SJCRH30 (cell line): ENCODE measurements around the gene TMEM52. TPM values are rescaled to one million over a fixed set of nuclear protein-coding genes. Genes with fewer than 3 reads are reported as not detected.

Source experiments
- DNase-seq, 2 experiments: peaks; one replicate each; pipeline ENCODE4 v3.0.0-alpha.2; 2015 to 2020
- H3K27ac ChIP-seq: fragments of 250-450 bp; sonication (Bioruptor Pico); 2 replicates; pipeline ENCODE4 v1.5.1; 2020; ENCODE audit warnings: mild to moderate bottlenecking, moderate library complexity
- H3K27me3 ChIP-seq: fragments of 250-450 bp; sonication (Bioruptor Pico); 2 replicates; pipeline ENCODE4 v1.5.1; 2020; ENCODE audit warnings: mild to moderate bottlenecking, moderate library complexity
- H3K36me3 ChIP-seq: fragments of 250-450 bp; sonication (Bioruptor Pico); 2 replicates; pipeline ENCODE4 v1.5.1; 2020; ENCODE audit warnings: mild to moderate bottlenecking, moderate library complexity
- H3K4me1 ChIP-seq: fragments of 250-450 bp; sonication (Bioruptor Pico); 2 replicates; pipeline ENCODE4 v1.5.1; 2020; ENCODE audit warnings: mild to moderate bottlenecking, moderate library complexity
- H3K4me3 ChIP-seq: fragments of 250-450 bp; sonication (Bioruptor Pico); 2 replicates; pipeline ENCODE4 v1.5.1; 2020; ENCODE audit warnings: mild to moderate bottlenecking, moderate library complexity
- H3K9me3 ChIP-seq: fragments of 250-450 bp; sonication (Bioruptor Pico); replicated peaks from 2 replicates; pipeline ENCODE4 v1.5.1; 2020; ENCODE audit warnings: mild to moderate bottlenecking, moderate library complexity
- total RNA-seq: library from RNA; depleted of rRNA; stranded (reverse); fragments of >200 nt; shearing (Covaris generic); gene quantifications from 2 replicates; pipeline ENCODE4 v1.2.3, GENCODE V29; 2014; rRNA removed

Gene TMEM52
- total RNA-seq, 1 experiment from 2014 or later: 1.0 TPM

DNA sequence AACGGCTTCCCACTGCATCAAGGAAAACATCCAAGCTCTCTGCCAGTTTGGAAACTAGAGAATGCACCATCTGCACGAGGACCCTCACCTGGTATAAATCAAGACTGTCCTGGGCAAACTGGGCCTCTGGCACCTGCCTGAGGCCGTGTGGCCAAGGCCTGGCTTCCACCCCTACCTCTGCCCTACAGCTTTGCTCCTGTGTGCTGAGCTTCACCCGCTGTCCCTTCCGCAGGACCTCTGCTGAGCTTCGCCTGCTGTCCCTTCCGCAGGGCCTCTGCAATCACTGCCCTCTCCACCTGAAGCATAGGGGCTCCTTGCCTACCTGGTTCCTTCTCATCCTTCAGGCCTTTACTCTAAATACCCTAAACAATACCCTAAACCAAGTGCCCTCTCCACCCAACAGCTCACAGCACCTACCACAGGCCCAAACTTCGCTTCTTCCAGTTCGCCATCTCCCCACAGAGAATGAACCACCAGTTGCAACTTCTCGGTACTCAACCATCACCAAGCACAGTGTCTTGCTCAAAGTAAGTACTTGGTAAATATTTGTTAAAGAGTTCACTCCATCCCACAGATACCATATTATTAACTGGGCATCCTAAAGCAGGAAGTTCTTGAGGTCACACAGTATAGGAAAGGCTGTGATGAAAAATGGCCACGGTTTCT lies 46.6 kb downstream of the TMEM52 start:
- no peaks in the 10 kb centered on the region for H3K27me3 ChIP-seq
- H3K36me3 ChIP-seq: peaks cover 77% of the 10 kb centered on the region
- no peak for DNase-seq
- H3K4me3 ChIP-seq: no peak overlapping the region
- H3K27ac ChIP-seq: no peak overlapping the region
- H3K4me1 ChIP-seq: peaks cover 1% of the 10 kb centered on the region; the same call in 1 of the 2 replicates
- no peaks in the 10 kb centered on the region for H3K9me3 ChIP-seq

DNA sequence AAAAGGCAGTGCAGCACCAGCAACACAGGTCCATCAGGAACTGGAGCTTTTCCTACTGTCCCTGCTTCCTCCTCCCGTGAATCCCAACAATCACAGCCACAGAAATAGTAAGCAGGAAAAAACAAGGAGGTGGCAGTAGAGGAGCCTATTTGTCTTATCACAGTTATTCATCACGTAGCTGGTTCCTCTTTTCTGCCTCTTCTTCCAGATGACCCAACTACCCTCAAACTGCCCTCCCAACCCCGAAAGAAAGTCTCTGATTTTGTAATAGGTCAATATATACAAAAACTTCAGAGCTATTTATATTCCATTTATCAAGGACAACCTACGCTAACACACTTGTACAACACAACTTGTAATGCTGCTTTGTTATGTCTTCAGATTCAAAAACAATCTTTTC lies 49.6 kb downstream of the TMEM52 start:
- Histone ChIP-seq H3K9me3 (no peaks in the 10 kb centered on the region), H3K27ac (no peak overlapping the region), H3K4me3 (no peak overlapping the region), H3K36me3 (peaks cover 55% of the 10 kb centered on the region), H3K4me1 (no peaks in the 10 kb centered on the region), H3K27me3 (no peaks in the 10 kb centered on the region)
- DNase-seq: no peak

Other genes with a start within 250 kb of the TMEM52 start
- 31.3 and 36.1 TPM in 2 replicates for gene SLC35E2B, start 226.5 kb downstream of the TMEM52 start, total RNA-seq
- gene CDK11A, start 194.9 kb downstream of the TMEM52 start, total RNA-seq: 20.1 and 29.4 TPM in 2 replicates
- gene NADK, start 140.8 kb downstream of the TMEM52 start, total RNA-seq: 65.2 and 74.6 TPM in 2 replicates
- 167 and 184 TPM in 2 replicates for gene GNB1, start 28.2 kb downstream of the TMEM52 start, total RNA-seq
- gene CALML6, start 4.0 kb downstream of the TMEM52 start, total RNA-seq: 0.12 and 0.20 TPM in 2 replicates
- not detected in 2 replicates for gene CFAP74, start 84.5 kb upstream of the TMEM52 start, total RNA-seq
- not detected in 2 replicates for gene GABRD, start 100.1 kb upstream of the TMEM52 start, total RNA-seq
- gene PRKCZ, start 131.1 kb upstream of the TMEM52 start, total RNA-seq: 0.56 and 0.83 TPM in 2 replicates